BJ (cell line): ENCODE results near the gene IGFALS. TPM values are rescaled to one million over a fixed set of nuclear protein-coding genes. Genes with fewer than 3 reads are reported as not detected.

Experiments used
- CTCF ChIA-PET: fragments of 350-600 bp; formaldehyde crosslinking; extraction: SDS; loops from one replicate; lab custom pipeline; 2021; ENCODE audit warnings: antibody characterized with exemption, inconsistent platforms; lab: Yijun Ruan, JAX
- POLR2A ChIA-PET: fragments of 300-600 bp; sonication (Branson Sonifier 250); formaldehyde crosslinking; extraction: SDS; loops from one replicate; lab custom pipeline; 2021; ENCODE audit warnings: antibody characterized with exemption; lab: Charles Lee
- DNase-seq: peaks from one replicate; pipeline ENCODE4 v3.0.0-alpha.2; 2011; ENCODE audit warnings: low read depth
- H3K27me3 ChIP-seq: 2 replicates; pipeline ENCODE4 v1.6.0; 2011; ENCODE audit warnings: low read length; ENCODE audit not compliant: control insufficient read depth, insufficient read depth
- H3K36me3 ChIP-seq: 2 replicates; pipeline ENCODE4 v1.5.1; 2011; ENCODE audit warnings: low read length; ENCODE audit not compliant: control insufficient read depth, insufficient read depth
- H3K4me3 ChIP-seq: 2 replicates; pipeline ENCODE4 v1.5.1; 2011; ENCODE audit warnings: low read depth, mild to moderate bottlenecking, control low read depth, low read length
- CTCF ChIP-seq: IDR thresholded peaks from 2 replicates; pipeline ENCODE4 v1.5.1; 2011; ENCODE audit warnings: low read depth, mild to moderate bottlenecking, control low read depth, inconsistent platforms, low read length, moderate library complexity; ENCODE audit not compliant: insufficient read depth
- polyA plus RNA-seq: library from polyadenylated mRNA; depleted of rRNA; stranded (reverse); fragments of >200 nt; gene quantifications from 2 replicates; pipeline ENCODE4 v1.2.3, GENCODE V29; 2011

Gene IGFALS
- polyA plus RNA-seq, 1 experiment, result not detected

- CTCF ChIA-PET, result no interaction called here
- Histone ChIP-seq H3K36me3 (peaks cover 7% of the 10 kb centered on the region), H3K27me3 (no peaks in the 10 kb centered on the region), H3K4me3 (no peak overlapping the region)
- TF ChIP-seq CTCF, result no peak
- DNase-seq, result no peak
- POLR2A ChIA-PET, result no interaction called here
Measured at GRCh38 chr16:1792836-1793577, 498 bp downstream of the IGFALS start.

- ChIA-PET CTCF (interaction anchor here (1.7 kb wide), 1 partner anchor 10 kb away, joined by 3 read pairs; the partner anchor contains the start of genes NUBP2 and SPSB3), POLR2A (no interaction called here)
- no peak overlapping the region for H3K4me3 ChIP-seq
- DNase-seq, result no peak
- no peaks in the 10 kb centered on the region for H3K27me3 ChIP-seq
- peaks cover 9% of the 10 kb centered on the region for H3K36me3 ChIP-seq
- no peak for TF ChIP-seq CTCF
Measured at GRCh38 chr16:1791943-1792812, 1.3 kb downstream of the IGFALS start.

DNA sequence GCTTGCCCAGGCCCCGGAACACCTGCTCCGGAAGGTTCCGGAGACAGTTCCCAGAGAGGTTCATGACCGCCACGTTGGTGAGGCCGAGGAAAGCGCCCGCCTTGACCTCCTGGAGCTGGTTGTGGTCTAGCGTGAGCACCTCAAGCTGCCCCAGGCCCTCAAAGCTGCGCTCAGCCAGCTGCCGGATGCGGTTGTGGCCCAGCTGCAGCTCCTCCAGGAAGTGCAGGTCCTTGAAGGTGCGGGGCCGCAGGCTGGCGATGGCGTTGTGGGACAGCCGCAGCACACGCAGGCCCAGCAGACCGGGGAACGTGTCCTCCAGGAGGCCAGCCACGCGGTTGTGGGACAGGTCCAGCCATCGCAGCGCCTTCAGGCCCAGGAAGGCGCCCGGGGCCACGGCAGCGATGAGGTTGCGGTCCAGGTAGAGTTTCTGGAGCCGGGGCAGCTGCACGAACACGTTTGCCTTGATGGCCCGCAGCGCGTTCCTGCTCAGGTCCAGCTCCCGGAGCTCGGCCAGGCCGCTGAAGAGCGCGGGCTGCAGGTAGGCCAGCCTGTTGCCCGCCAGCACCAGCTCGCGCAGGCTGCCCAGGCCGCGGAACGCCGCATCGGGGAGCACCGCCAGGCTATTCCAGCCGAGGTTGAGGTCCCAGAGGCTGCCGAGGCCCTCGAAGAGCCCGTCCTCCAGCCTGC, 2.1 kb downstream of the IGFALS start:
- ChIA-PET POLR2A (no interaction called here), CTCF (interaction anchor here (1.7 kb wide), 1 partner anchor 9 kb away, joined by 3 read pairs; the partner anchor contains the start of genes NUBP2 and SPSB3)
- no peak for TF ChIP-seq CTCF
- no peaks in the 10 kb centered on the region for H3K27me3 ChIP-seq
- peaks cover 11% of the 10 kb centered on the region for H3K36me3 ChIP-seq
- DNase-seq, result no peak
- H3K4me3 ChIP-seq, result no peak overlapping the region

DNA sequence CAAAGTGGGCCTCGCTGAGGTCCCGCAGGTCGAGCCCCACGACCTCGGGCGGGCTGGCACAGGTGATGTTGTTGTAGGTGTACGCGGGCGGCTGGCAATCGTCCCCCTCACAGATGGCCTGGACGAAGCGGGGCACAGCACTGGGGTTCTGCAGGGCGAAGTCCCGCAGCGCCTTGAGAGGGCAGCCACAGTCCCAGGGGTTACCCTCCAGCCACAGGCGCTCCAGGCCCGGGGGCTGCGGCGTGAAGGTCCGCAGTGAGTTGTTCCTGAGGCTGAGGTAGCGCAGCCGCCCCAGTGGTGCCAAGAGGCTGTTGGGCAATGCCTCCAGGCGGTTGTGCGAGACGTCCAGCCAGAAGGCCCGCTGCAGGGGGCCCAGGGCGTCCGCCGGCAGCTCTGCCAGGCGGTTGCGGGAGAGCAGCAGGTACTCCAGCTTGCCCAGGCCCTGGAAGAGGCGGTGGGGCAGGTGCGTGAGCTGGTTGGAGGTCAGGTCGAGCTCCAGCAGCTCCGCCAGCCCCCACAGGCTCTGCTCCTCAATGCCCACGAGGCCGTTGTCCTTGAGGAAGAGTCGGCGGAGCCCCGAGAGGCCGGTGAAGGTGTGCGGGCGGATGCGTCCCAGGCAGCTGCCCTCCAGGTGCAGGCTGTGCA, 2.8 kb downstream of the IGFALS start:
- Histone ChIP-seq H3K27me3 (no peaks in the 10 kb centered on the region), H3K36me3 (peaks cover 13% of the 10 kb centered on the region), H3K4me3 (no peak overlapping the region)
- TF ChIP-seq CTCF, result no peak
- ChIA-PET CTCF (interaction anchor here (1.7 kb wide), 1 partner anchor 8 kb away, joined by 3 read pairs; the partner anchor contains the start of genes NUBP2 and SPSB3), POLR2A (no interaction called here)
- DNase-seq, result no peak
